Epithelial cell of prostate (primary cell): ENCODE data around the gene NT5C1A.

Experiments
- DNase-seq: peaks from one replicate; pipeline ENCODE4 v3.0.0-alpha.2; 2011; ENCODE audit warnings: low read depth, low spot score
- H3K27ac ChIP-seq: fragments of 450-650 bp; 2 replicates; pipeline ENCODE4 v1.5.1; 2017; ENCODE audit warnings: mild to moderate bottlenecking

Gene NT5C1A

GRCh38 chr1:39668111-39668510 is 3.8 kb downstream of the NT5C1A start:
- DNase-seq = no peak
- H3K27ac ChIP-seq = no peak overlapping the region

GRCh38 chr1:39666772-39667171 is 5.1 kb downstream of the NT5C1A start:
- H3K27ac ChIP-seq = no peak overlapping the region
- DNase-seq = no peak

- DNase-seq = no peak
Observed at GRCh38 chr1:39663559-39663958, 8.3 kb downstream of the NT5C1A start.

GRCh38 chr1:39662861-39663260 is 9.0 kb downstream of the NT5C1A start:
- no peak for DNase-seq
- H3K27ac ChIP-seq = no peak overlapping the region

More at GRCh38 chr1:39663559-39663958, 8.3 kb downstream of the NT5C1A start:
- H3K27ac ChIP-seq = no peak overlapping the region

- no peak overlapping the region for H3K27ac ChIP-seq
- DNase-seq = no peak
Observed at GRCh38 chr1:39659538-39659937, 12.4 kb downstream of the NT5C1A start.

GRCh38 chr1:39659110-39659509 is 12.8 kb downstream of the NT5C1A start:
- no peak for DNase-seq

GRCh38 chr1:39657923-39658485 is 13.9 kb downstream of the NT5C1A start:
- no peak overlapping the region for H3K27ac ChIP-seq
- DNase-seq = no peak

More at GRCh38 chr1:39659110-39659509, 12.8 kb downstream of the NT5C1A start:
- no peak overlapping the region for H3K27ac ChIP-seq

GRCh38 chr1:39657402-39657801 is 14.5 kb downstream of the NT5C1A start:
- DNase-seq = no peak
- H3K27ac ChIP-seq = no peak overlapping the region

- H3K27ac ChIP-seq = no peak overlapping the region
- no peak for DNase-seq
Observed at GRCh38 chr1:39656391-39656790, 15.5 kb downstream of the NT5C1A start.

GRCh38 chr1:39655578-39656268 is 16.2 kb downstream of the NT5C1A start:
- no peak for DNase-seq

GRCh38 chr1:39654291-39654690 is 17.6 kb downstream of the NT5C1A start:
- H3K27ac ChIP-seq = peak overlapping the region; percentile 58
- DNase-seq = no peak

More at GRCh38 chr1:39655578-39656268, 16.2 kb downstream of the NT5C1A start:
- H3K27ac ChIP-seq = no peak overlapping the region

GRCh38 chr1:39653546-39654031 is 18.3 kb downstream of the NT5C1A start:
- peak; percentile 78 for DNase-seq
- H3K27ac ChIP-seq = peak overlapping the region; percentile 58

GRCh38 chr1:39652554-39652953 is 19.4 kb downstream of the NT5C1A start:
- no peak for DNase-seq
- H3K27ac ChIP-seq = no peak overlapping the region

GRCh38 chr1:39652105-39652504 is 19.8 kb downstream of the NT5C1A start:
- DNase-seq = no peak
- H3K27ac ChIP-seq = no peak overlapping the region

GRCh38 chr1:39650431-39650830 is 21.5 kb downstream of the NT5C1A start:
- DNase-seq = peak; percentile 37
- H3K27ac ChIP-seq = no peak overlapping the region

- DNase-seq = no peak
- H3K27ac ChIP-seq = no peak overlapping the region
Observed at GRCh38 chr1:39649636-39650185, 22.2 kb downstream of the NT5C1A start.

- H3K27ac ChIP-seq = no peak overlapping the region
- no peak for DNase-seq
Observed at GRCh38 chr1:39648496-39648895, 23.4 kb downstream of the NT5C1A start.

- DNase-seq = no peak
- no peak overlapping the region for H3K27ac ChIP-seq
Observed at GRCh38 chr1:39647247-39647646, 24.7 kb downstream of the NT5C1A start.

GRCh38 chr1:39646232-39647081 is 25.4 kb downstream of the NT5C1A start:
- no peak for DNase-seq
- no peak overlapping the region for H3K27ac ChIP-seq

- no peak overlapping the region for H3K27ac ChIP-seq
- DNase-seq = no peak
Observed at GRCh38 chr1:39645411-39646043, 26.4 kb downstream of the NT5C1A start.
